Umbilical cord (tissue), 2 donors: ENCODE measurements around the gene ATG7. TPM values are rescaled to one million over a fixed set of nuclear protein-coding genes. Genes with fewer than 3 reads are reported as not detected.
"Not testable (repeated sequence)": the region's sequence is repeated elsewhere in the genome, so short reads cannot be mapped to it uniquely, and the experiment has no call there.

ENCODE experiments used
- DNase-seq: peaks from one replicate; pipeline ENCODE4 v3.0.0-alpha.2; 2015; ENCODE audit warnings: low spot score
- total RNA-seq: library from RNA; depleted of rRNA; stranded (reverse); fragments of >200 nt; gene quantifications from one replicate; pipeline ENCODE4 v1.2.3, GENCODE V29; 2014; ENCODE audit warnings: low replicate concordance; ENCODE audit not compliant: insufficient read depth

Gene ATG7
- total RNA-seq, 1 donor from 2014 or later: 71.7 TPM

GRCh38 chr3:11389386-11390268 lies 117.4 kb downstream of the ATG7 start:
- DNase-seq: no peak

DNA sequence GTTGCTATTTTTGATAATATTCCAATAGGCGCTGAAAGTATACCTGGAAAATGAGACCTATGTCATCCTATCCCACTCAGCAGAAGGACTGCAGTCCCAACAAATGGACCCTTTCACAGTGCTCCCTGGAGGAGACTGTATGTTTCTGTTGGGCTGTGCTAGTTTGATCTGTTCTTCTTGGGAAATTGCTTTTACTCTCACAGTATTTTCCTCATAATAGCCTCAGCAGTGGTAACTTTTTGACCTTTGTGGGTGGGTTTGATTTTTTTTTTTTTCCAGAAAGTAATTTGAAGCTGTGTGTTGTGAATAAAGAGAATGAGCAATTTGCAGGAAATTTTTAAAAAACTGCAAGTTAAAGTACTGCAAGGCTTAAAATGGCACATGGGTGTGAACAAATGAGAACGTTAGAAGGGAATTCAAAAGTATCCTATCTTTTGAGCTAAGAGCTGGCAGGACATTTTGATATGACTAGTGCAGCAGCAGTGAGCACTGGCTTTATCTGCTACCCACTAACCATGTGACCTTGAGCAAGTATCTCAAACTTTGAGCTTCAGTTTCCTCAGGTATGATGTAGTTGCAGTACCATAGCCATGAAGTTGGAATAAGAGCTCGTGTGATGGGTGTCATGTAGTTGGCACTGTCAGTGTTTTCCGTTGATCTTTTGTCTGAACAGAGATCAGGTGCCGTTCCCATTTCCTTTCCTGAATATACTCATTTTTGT lies 118.4 kb downstream of the ATG7 start:
- no peak for DNase-seq

DNA sequence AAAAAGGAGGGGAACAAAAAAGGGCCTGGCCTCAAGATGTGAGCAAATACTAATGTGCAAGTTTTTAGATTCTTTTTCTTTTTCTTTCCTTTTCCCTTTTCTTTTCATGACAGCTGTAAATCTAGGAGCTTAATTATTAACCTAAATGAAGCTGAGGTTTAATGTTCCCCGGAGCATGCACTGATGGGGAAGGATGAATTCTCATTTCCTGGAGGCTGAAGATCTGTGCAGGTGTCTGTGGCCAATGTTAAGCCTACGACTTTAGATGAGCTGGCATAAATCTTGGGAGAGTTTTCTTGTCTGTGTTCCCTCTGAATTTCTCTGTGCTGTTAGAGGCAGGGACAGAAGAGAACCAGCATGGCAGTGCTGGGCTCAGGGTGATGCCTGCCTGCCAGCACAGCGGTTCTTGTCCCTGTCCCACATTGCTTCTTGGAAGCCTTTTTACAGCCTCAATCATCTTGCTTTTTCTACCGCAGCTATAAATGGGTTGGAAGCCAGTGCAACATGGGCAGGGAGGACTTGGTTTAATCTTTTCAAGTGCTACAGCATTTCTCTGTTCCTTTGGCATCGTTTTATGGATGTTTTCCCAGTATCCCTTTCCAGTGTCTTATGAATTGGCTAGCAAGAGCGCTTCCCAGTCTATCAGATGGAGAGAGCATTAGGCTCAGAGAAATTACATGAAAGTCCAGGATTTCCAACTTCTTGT lies 119.1 kb downstream of the ATG7 start:
- DNase-seq: no peak

GRCh38 chr3:11392014-11392859 lies 120.0 kb downstream of the ATG7 start:
- DNase-seq: peak; percentile 46

- DNase-seq: no peak
These were observed 120.6 kb downstream of the ATG7 start for GRCh38 chr3:11392860-11393114.

DNA sequence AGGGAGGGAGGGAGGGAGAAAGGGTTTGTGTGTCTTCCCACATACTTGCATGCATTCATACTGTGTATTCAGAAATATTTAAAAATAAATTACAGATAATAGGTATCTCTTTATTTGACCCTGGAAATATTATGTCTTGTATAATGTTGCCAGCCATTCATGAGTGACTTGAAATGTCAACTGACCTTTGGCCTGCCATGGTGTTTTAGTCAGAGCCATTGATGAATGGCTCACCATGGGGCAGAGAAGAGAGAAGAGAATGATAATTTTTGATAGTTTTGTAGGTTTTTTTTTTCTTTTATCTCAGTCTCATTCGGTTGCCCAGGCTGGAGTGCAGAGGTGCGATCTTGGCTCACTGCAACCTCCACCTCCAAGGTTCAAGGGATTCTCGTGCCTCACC lies 121.2 kb downstream of the ATG7 start:
- DNase-seq: no peak

- no peak for DNase-seq
These were observed 122.2 kb downstream of the ATG7 start for GRCh38 chr3:11394392-11394791.

GRCh38 chr3:11400213-11400612 lies 128.0 kb downstream of the ATG7 start:
- no peak for DNase-seq

- no peak for DNase-seq
These were observed 129.2 kb downstream of the ATG7 start for GRCh38 chr3:11401434-11401833.

DNA sequence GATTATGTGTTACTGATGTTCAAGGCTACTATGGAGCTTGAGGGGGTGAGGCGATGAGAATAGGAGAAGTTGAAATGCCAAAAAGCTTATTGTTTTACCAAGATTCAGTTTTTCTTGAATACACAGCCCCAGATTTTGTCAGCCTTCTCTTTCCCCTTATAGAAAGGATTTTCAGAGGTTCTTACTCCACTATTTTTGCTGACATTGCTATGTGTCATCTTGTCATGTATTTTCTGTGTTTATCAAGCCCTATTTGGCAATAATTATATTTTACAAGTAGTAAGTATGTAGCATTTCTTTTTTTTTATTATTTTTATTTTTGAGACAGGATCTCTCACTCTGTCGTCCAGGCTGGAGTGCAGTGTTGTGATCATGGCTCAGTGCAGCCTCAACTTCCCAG lies 133.1 kb downstream of the ATG7 start:
- no peak for DNase-seq

GRCh38 chr3:11407644-11408043 lies 135.4 kb downstream of the ATG7 start:
- no peak for DNase-seq

DNA sequence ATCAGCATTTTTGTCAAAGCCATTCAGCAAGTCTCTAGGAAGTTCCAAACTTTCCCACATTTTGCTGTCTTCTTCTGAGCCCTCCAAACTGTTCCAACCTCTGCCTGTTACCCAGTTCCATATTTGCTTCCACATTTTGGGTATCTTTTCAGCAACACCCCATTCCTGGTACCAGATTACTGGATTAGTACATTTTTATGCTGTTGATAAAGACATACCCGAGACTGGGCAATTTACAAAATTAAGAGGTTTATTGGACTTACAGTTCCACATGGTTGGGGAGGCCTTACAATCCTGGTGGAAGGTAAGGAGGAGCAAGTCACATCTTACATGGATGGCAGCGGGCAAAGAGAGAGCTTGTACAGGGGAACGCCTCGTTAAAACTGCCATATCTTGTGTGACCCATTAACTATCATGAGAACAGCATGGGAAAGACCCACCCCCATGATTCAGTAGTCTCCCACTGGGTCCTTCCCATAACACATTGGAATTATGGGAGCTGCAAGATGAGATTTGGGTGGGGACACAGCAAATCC lies 136.2 kb downstream of the ATG7 start:
- DNase-seq: not testable (repeated sequence)

DNA sequence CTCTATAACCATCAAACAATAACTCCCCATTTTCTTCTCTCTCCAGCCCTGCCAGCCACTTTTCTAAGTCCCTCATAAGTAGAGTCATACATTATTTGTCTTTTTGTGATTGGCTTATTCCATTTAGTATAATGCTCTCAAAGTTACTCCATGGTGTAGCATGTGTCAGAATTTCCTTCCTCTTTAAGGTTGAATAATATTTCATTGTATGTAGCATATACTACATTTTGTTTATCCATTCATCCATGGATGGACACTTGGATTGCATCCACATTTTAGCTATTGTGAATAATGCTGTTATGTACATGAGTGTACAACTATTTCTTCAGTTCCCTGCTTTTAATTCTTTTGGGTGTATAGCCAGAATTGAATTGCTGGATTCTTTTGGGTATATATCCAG lies 138.4 kb downstream of the ATG7 start:
- no peak for DNase-seq

- peak; percentile 6 for DNase-seq
These were observed 139.8 kb downstream of the ATG7 start for GRCh38 chr3:11411956-11412355.

DNA sequence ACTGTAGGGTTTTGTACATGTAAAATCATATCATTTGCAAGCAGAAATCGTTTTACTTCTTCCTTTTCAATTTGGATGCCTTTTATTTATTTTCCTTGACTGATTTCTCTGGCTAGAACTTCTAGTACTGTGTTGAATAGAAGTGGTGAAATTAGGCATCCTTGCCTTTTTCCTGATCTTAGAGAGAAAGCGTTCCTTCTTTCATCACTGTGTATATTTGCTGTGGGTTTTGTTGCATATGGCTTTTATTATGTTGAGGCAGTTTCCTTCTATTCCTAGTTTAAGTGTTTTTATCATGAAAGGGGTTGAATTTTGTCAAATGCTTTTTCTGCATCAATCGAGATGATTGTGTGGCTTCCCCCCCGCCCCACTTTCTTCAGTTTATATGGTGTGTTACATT lies 140.9 kb downstream of the ATG7 start:
- no peak for DNase-seq

DNA sequence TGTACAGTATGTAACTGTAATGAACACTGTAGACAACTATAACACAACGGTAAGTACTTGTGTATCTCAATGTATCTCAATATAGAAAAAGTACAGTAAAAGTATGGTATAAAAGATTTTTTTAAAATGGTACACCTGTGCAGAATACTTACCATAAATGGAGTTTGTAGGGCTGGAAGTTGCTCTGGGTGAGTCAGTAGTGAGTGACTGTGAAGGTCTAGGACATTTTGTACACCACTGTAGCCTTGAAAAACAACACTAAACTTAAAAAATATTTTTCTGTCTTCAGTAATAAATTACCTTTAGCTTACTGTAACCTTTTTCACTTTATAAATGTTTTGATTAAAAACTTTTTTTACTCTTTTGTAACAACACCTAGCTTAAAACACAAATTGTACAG lies 142.9 kb downstream of the ATG7 start:
- DNase-seq: no peak

DNA sequence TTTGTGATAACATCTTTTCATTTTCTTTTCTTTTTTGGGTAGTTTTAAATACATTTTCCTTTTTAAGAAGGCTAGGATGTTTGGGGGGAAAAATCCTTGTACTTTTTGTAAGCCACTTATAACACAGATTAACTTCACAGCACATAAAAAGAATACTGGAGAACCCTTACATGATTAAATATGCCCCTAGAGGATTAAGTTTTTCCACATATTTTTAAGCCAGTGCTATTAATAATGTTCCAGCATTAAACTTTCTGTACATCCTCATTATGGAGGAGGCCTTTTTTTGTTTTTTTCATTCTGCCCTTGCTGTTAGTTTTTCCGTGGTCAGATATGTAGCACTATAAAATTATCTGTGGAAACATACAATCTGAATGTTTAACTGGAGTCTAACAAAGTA lies 147.9 kb downstream of the ATG7 start:
- DNase-seq: peak; percentile 3

GRCh38 chr3:11422291-11422690 lies 150.1 kb downstream of the ATG7 start:
- DNase-seq: no peak

DNA sequence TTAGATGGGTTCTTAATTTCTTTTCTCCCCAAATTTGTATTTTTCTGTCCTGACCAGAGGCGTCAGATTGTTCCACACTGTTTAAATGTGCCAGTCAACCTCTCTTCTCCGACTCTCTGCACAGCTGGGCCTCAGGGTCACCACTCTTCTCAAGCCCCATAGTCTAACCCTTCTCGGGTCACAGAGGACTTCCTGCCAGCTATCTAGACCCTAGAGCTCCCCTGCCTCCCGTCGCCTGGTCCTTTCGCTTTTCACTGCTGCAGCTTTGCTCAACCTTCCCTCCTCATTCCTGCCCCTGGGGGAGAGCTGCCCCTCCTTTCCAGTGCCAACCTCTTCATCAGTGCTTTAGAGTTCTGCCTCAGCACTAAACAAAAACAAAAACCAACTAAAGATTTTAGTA lies 151.7 kb downstream of the ATG7 start:
- DNase-seq: no peak

DNA sequence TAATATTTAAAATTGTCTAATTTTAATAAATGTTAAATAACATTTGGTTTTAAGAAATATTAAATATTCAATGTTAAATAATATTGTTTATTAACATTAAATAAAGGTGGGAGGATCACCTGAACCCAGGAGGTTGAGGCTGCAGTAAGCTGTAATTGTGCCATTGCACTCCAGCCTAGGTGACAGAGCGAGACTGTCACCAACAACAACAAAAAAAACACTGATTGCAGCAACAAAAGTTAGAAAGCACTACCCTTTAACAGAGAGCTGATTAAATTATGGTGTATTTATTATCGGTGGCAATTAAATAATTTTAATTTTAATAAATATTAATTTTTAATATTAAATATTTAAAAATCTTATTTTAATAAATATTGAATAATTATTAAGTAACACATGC lies 152.1 kb downstream of the ATG7 start:
- no peak for DNase-seq

DNA sequence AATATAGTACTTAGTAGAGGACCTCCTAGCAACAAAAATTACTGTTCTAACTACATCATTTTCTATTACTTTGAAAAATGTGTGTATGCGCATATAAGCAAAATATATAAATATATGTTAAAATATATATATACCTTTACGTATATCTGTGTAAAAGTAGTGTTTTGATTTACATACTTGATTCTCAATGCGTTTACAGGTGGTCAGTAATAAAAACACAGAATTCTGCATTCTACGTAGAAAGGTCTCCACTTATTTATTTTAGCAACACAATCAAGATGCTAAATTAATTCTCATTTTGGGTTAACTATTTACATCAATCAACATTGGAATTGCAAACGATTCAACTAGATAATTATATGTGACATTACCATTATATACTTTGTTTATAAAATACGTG lies 158.0 kb downstream of the ATG7 start:
- no peak for DNase-seq

DNA sequence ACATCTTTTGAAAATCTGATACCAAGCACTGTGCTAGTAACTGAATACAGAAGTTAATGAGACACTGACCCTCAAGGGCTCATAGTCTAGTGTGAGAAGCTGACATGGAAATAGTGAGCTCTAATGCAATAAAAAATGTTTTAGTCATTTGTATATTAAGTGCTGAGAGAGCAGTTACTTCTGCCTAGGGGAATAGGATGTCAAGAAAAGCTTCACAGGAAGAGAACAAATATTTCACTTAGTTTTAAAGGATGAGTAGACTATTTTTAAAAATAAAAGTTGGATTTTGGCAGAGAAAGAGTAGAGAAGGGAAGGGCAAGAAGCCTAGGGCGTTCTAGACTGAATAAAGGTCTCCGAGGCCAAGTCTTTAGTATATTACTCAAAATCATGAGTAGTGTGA lies 158.4 kb downstream of the ATG7 start:
- DNase-seq: no peak
